Lung (tissue), 12 donors: ENCODE results near the gene TMEM9. TPM values are rescaled to one million over a fixed set of nuclear protein-coding genes. Genes with fewer than 3 reads are reported as not detected.

Source experiments
- ATAC-seq: fragments of 200-7000 bp; cut with Tn5 transposase; one replicate; pipeline ENCODE4 v1.9.1; 2020; ENCODE audit warnings: moderate number of reproducible peaks; ENCODE audit not compliant: insufficient read depth, low FRiP score
- DNase-seq, 3 donors: peaks; one replicate each; pipeline ENCODE4 v3.0.0-alpha.2; 2013 to 2017
- H3K27ac ChIP-seq, 2 donors: one replicate each; pipeline ENCODE4 v1.5.1; 2013; ENCODE audit warnings: mild to moderate bottlenecking in 2 of 2, moderate library complexity in 2 of 2, control low read depth in 1 of 2, inconsistent platforms in 1 of 2, low read depth in 1 of 2, low read length in 1 of 2
- H3K27me3 ChIP-seq, 3 donors: one replicate each; pipeline ENCODE4 v1.5.1; 2013; ENCODE audit warnings: low read length in 2 of 3; ENCODE audit not compliant: control insufficient read depth in 3 of 3, insufficient read depth in 3 of 3
- H3K36me3 ChIP-seq, 4 donors: one replicate each; pipeline ENCODE4 v1.5.1; 2013; ENCODE audit warnings: low read length in 4 of 4, mild to moderate bottlenecking in 1 of 4, moderate library complexity in 1 of 4; ENCODE audit not compliant: control insufficient read depth in 4 of 4, insufficient read depth in 4 of 4
- H3K4me1 ChIP-seq, 5 donors: one replicate each; pipeline ENCODE4 v1.5.1; 2013; ENCODE audit warnings: low read length in 5 of 5, mild to moderate bottlenecking in 2 of 5, moderate library complexity in 1 of 5; ENCODE audit not compliant: control insufficient read depth in 5 of 5, insufficient read depth in 5 of 5
- H3K4me3 ChIP-seq: one replicate; pipeline ENCODE4 v1.5.1; 2013; ENCODE audit warnings: mild to moderate bottlenecking, control low read depth, moderate library complexity
- H3K9ac ChIP-seq, 2 donors: one replicate each; pipeline ENCODE4 v1.5.1; 2013; ENCODE audit warnings: low read length in 2 of 2, control low read depth in 1 of 2; ENCODE audit not compliant: insufficient read depth in 1 of 2
- H3K9me3 ChIP-seq, 4 donors: one replicate each; pipeline ENCODE4 v1.5.1; 2013; ENCODE audit warnings: low read length in 3 of 4, mild to moderate bottlenecking in 1 of 4, moderate library complexity in 1 of 4; ENCODE audit not compliant: control insufficient read depth in 4 of 4, insufficient read depth in 3 of 4
- WGBS, 2 donors: extraction: QIAGEN DNeasy Blood & Tissue Kit; methylation state at CpG; one replicate each; pipeline ENCODE4 v1.1.7; 2013; 5-methylcytosine and 5-hydroxymethylcytosine counted together
- polyA plus RNA-seq, 2 donors: library from polyadenylated mRNA; stranded (reverse); fragments of 200-250 nt; gene quantifications; one replicate each; pipeline ENCODE4 v1.2.1, GENCODE V29; 2013
- total RNA-seq, 2 donors: library from RNA; depleted of rRNA in 1 of 2; stranded (reverse); fragments of >200 nt in 1 of 2; gene quantifications; one replicate each; pipeline ENCODE4 v1.2.1, GENCODE V29; 2014 to 2021
- TF ChIP-seq, protein P1 (sequence below): IDR thresholded peaks from 2 replicates; pipeline ENCODE4 v1.5.1; 2012; ENCODE audit warnings: mild to moderate bottlenecking; ENCODE audit errors: control extremely low read depth, extremely low read depth
- donor health status: control.
- donor health status: control.
- donor health status: Bipolar disorder and iron deficiency.
- donor health status: healthy.
- donor health status: DM: yes; HTN: yes; CAD: no.

TMEM9 gene
- total and polyA plus RNA-seq, 4 donors, result 64.8 to 89.7 (median 77.6) TPM

- DNase-seq (no peak), ATAC-seq (no peak)
- Histone ChIP-seq H3K9me3 (no peaks in the 10 kb centered on the region), H3K4me1 (peaks cover 0 to 2% (median 0%) of the 10 kb centered on the region in 5 donors), H3K9ac (no peak overlapping the region), H3K36me3 (peaks cover 0 to 60% (median 47%) of the 10 kb centered on the region in 4 donors), H3K4me3 (no peak overlapping the region), H3K27ac (no peak overlapping the region), H3K27me3 (no peaks in the 10 kb centered on the region)
- 89 to 94% methylated on average over 16 of the region's 16 CpGs for WGBS, 2 donors
- TF ChIP-seq, protein P1, sequence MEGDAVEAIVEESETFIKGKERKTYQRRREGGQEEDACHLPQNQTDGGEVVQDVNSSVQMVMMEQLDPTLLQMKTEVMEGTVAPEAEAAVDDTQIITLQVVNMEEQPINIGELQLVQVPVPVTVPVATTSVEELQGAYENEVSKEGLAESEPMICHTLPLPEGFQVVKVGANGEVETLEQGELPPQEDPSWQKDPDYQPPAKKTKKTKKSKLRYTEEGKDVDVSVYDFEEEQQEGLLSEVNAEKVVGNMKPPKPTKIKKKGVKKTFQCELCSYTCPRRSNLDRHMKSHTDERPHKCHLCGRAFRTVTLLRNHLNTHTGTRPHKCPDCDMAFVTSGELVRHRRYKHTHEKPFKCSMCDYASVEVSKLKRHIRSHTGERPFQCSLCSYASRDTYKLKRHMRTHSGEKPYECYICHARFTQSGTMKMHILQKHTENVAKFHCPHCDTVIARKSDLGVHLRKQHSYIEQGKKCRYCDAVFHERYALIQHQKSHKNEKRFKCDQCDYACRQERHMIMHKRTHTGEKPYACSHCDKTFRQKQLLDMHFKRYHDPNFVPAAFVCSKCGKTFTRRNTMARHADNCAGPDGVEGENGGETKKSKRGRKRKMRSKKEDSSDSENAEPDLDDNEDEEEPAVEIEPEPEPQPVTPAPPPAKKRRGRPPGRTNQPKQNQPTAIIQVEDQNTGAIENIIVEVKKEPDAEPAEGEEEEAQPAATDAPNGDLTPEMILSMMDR, result no peak
Measured at GRCh38 chr1:201142011-201142848, 12.0 kb downstream of the TMEM9 start.

GRCh38 chr1:201141418-201141817, 12.9 kb downstream of the TMEM9 start:
- no peak overlapping the region for H3K4me3 ChIP-seq
- peaks cover 0 to 2% (median 0%) of the 10 kb centered on the region in 5 donors for H3K4me1 ChIP-seq
- ATAC-seq (no peak), DNase-seq (no peak)
- 96 to 98% methylated on average over 5 of the region's 5 CpGs for WGBS, 2 donors
- no peak overlapping the region for H3K27ac ChIP-seq
- TF ChIP-seq, protein P1, result no peak
- peaks cover 0 to 58% (median 47%) of the 10 kb centered on the region in 4 donors for H3K36me3 ChIP-seq
- H3K27me3 ChIP-seq, result no peaks in the 10 kb centered on the region
- H3K9me3 ChIP-seq, result no peaks in the 10 kb centered on the region
- no peak overlapping the region for H3K9ac ChIP-seq

DNA sequence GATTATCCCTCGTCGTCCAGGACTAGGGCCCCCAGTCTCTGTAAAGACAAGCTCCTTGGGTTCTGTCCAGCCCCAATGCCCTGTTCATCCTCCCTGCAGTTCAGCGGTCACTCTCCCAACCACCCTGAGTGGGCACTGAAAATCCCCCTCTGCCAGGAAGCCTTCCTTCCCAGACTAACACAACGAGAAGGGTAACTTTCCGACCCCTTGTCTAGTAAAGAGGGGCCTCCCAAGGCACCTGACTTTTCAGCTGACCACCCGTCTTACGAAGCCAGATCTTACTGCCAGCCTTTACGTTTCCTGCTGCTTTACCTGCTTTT, 13.4 kb downstream of the TMEM9 start:
- DNase-seq (no peak), ATAC-seq (no peak)
- H3K4me1 ChIP-seq, result peaks cover 0 to 2% (median 0%) of the 10 kb centered on the region in 5 donors
- no peaks in the 10 kb centered on the region for H3K9me3 ChIP-seq
- 94% methylated on average over 8 of the region's 8 CpGs for WGBS, 2 donors
- H3K27ac ChIP-seq, result no peak overlapping the region
- TF ChIP-seq, protein P1, result no peak
- no peaks in the 10 kb centered on the region for H3K27me3 ChIP-seq
- no peak overlapping the region for H3K4me3 ChIP-seq
- peaks cover 0 to 61% (median 49%) of the 10 kb centered on the region in 4 donors for H3K36me3 ChIP-seq
- H3K9ac ChIP-seq, result no peak overlapping the region
